Measurements from ENCODE around the gene SELENOO. TPM values are rescaled to one million over a fixed set of nuclear protein-coding genes. Genes with fewer than 3 reads are reported as not detected.

The SELENOO gene
- total RNA-seq, 1 experiment from 2014 or later = 19.0 TPM

DNA sequence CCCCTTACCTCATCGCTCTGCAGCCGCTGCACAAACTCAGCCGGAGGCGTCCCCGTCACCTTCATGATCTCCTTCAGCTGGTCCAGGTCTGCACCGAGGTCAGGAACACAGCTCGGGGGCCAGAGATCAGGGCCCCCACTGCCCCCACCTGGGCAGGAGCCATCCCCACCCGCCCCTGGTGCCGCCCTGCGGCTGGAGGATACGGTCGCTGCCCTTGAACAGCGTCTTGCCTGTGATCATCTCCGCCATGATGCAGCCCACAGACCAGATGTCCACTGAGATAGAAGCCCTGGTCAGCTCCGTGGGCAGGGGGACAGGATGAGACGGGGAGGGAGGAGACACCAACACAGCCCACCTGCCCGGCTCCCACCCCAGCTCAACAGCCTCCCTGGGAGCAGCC is 54.8 kb downstream of the SELENOO start:
- Histone ChIP-seq H3K9me3 (ENCODE audit: control insufficient read depth, low read depth, low read length) (no peaks in the 10 kb centered on the region), H3K4ac (ENCODE audit: low read depth, low read length) (no peak overlapping the region), H2BK120ac (ENCODE audit: low read depth, low read length, poor library complexity, severe bottlenecking) (no peak overlapping the region), H3K4me2 (ENCODE audit: insufficient read depth, insufficient read length, low read length) (no peak overlapping the region), H3K79me2 (ENCODE audit: insufficient read depth, low read length) (no peaks in the 10 kb centered on the region), H4K91ac (ENCODE audit: insufficient read length, low read depth, low read length) (no peak overlapping the region), H2BK15ac (ENCODE audit: low read depth, low read length) (no peak overlapping the region), H2AK5ac (ENCODE audit: insufficient read length, low read length) (no peak overlapping the region), H3K56ac (ENCODE audit: insufficient read length, low read depth, low read length) (no peak overlapping the region), H3K4me1 (ENCODE audit: insufficient read depth, low read length) (no peaks in the 10 kb centered on the region), H3K27ac (ENCODE audit: insufficient read length, low read depth, low read length) (no peak overlapping the region), H3K23ac (ENCODE audit: insufficient read length, low read depth, low read length) (no peak overlapping the region), H3K27me3 (ENCODE audit: insufficient read depth, low read length) (no peaks in the 10 kb centered on the region), H3K79me1 (ENCODE audit: insufficient read depth, low read depth, low read length, poor library complexity, severe bottlenecking) (no peaks in the 10 kb centered on the region), H4K5ac (ENCODE audit: insufficient read length, low read depth, low read length) (no peak overlapping the region), H4K8ac (replicated peaks; ENCODE audit: insufficient read length, low read depth, low read length) (no peak overlapping the region), H2BK12ac (ENCODE audit: insufficient read length, low read depth, low read length) (no peak overlapping the region), H4K20me1 (ENCODE audit: control insufficient read depth, insufficient read depth, insufficient read length) (no peaks in the 10 kb centered on the region), H2AFZ (ENCODE audit: low read length) (no peak overlapping the region), H3T11ph (ENCODE audit: low read length) (no peak overlapping the region), H2BK20ac (ENCODE audit: low read depth, low read length, poor library complexity, severe bottlenecking) (no peak overlapping the region), H3K14ac (ENCODE audit: insufficient read depth, low read length) (no peak overlapping the region; the same call in 1 of the 2 replicates), H3K9ac (ENCODE audit: extremely low read depth, insufficient read length, low read length) (no peak overlapping the region), H3K18ac (ENCODE audit: insufficient read length, low read depth, low read length) (no peak overlapping the region), H3K23me2 (ENCODE audit: insufficient read length, low read depth, low read length, poor library complexity, severe bottlenecking) (peaks cover 14% of the 10 kb centered on the region), H2BK5ac (ENCODE audit: insufficient read length, low read length) (no peak overlapping the region)
- TF ChIP-seq, protein P1, sequence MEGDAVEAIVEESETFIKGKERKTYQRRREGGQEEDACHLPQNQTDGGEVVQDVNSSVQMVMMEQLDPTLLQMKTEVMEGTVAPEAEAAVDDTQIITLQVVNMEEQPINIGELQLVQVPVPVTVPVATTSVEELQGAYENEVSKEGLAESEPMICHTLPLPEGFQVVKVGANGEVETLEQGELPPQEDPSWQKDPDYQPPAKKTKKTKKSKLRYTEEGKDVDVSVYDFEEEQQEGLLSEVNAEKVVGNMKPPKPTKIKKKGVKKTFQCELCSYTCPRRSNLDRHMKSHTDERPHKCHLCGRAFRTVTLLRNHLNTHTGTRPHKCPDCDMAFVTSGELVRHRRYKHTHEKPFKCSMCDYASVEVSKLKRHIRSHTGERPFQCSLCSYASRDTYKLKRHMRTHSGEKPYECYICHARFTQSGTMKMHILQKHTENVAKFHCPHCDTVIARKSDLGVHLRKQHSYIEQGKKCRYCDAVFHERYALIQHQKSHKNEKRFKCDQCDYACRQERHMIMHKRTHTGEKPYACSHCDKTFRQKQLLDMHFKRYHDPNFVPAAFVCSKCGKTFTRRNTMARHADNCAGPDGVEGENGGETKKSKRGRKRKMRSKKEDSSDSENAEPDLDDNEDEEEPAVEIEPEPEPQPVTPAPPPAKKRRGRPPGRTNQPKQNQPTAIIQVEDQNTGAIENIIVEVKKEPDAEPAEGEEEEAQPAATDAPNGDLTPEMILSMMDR (conservative IDR thresholded peaks at IDR 0.05) = no peak
- no peak overlapping the region for H3K4me3 Mint-ChIP-seq
- peaks cover 0 to 5% of the 10 kb centered on the region in 2 experiments; a peak in 1 of 4 replicates for H3K4me1 Mint-ChIP-seq
- H3K27me3 Mint-ChIP-seq (ENCODE audit: low read depth) = peaks cover 13% of the 10 kb centered on the region
- no CpG with 5 or more reads among the region's 17 CpGs for WGBS (ENCODE audit: extremely low coverage, insufficient read length, low lambda C conversion rate)
- DNase-seq = no peak
- H3K9me3 Mint-ChIP-seq = no peaks in the 10 kb centered on the region; a peak in 1 of 5 replicates
- peaks cover 0 to 3% (median 0%) of the 10 kb centered on the region in 3 experiments; a peak in 2 of 7 replicates for H3K36me3 Mint-ChIP-seq (ENCODE audit: insufficient read depth in 1 of 3, low read depth in 3 of 3)
- no peak overlapping the region for H3K27ac Mint-ChIP-seq

Measured in H9 (cell line).